CD14-positive monocyte (primary cell): ENCODE results near the gene EOMES. TPM values are rescaled to one million over a fixed set of nuclear protein-coding genes. Genes with fewer than 3 reads are reported as not detected.

Experiments used
- DNase-seq, 3 donors: peaks; one replicate each; pipeline ENCODE4 v3.0.0-alpha.2; 2011 to 2022
- H2AFZ ChIP-seq: 2 replicates; pipeline ENCODE4 v1.6.0; 2012; ENCODE audit warnings: mild to moderate bottlenecking, low read depth, low read length, inconsistent platforms; ENCODE audit not compliant: insufficient read depth, poor library complexity, severe bottlenecking
- H3K27ac ChIP-seq, 2 donors: 1 replicate in 1 of 2; 2 replicates in 1 of 2; pipeline ENCODE4 v1.5.1; 2012 to 2013; ENCODE audit warnings: low read length in 2 of 2, control low read depth in 1 of 2, inconsistent platforms in 1 of 2, low read depth in 1 of 2, mild to moderate bottlenecking in 1 of 2
- H3K27me3 ChIP-seq, 2 donors: one replicate each; pipeline versions ENCODE4 v1.6.0 to v1.6.1; 2011 to 2013; ENCODE audit warnings: low read length in 2 of 2; ENCODE audit not compliant: control insufficient read depth in 2 of 2, insufficient read depth in 2 of 2
- H3K36me3 ChIP-seq, 2 donors: replicated peaks in 1 of 2; 1 replicate in 1 of 2; 2 replicates in 1 of 2; pipeline versions ENCODE4 v1.5.1 to v1.6.1; 2012 to 2013; ENCODE audit warnings: low read length in 2 of 2, control low read depth in 1 of 2, inconsistent platforms in 1 of 2, mild to moderate bottlenecking in 1 of 2; ENCODE audit not compliant: insufficient read depth in 2 of 2, control insufficient read depth in 1 of 2
- H3K4me1 ChIP-seq, 2 donors: 1 replicate in 1 of 2; 2 replicates in 1 of 2; pipeline versions ENCODE4 v1.5.1 to v1.6.1; 2012 to 2013; ENCODE audit warnings: low read length in 2 of 2, control low read depth in 1 of 2, inconsistent platforms in 1 of 2, mild to moderate bottlenecking in 1 of 2, moderate library complexity in 1 of 2; ENCODE audit not compliant: insufficient read depth in 2 of 2, control insufficient read depth in 1 of 2
- H3K4me2 ChIP-seq: replicated peaks from 2 replicates; pipeline ENCODE3; 2012; ENCODE audit warnings: low read length, moderate library complexity, mild to moderate bottlenecking; ENCODE audit not compliant: poor library complexity, severe bottlenecking; ENCODE audit errors: extremely low read depth
- H3K4me3 ChIP-seq, 3 experiments: fragments of 200-600 bp in 1 of 3; sonication (generic) in 1 of 3; replicated peaks in 1 of 3; 1 replicate in 2 of 3; 2 replicates in 1 of 3; pipeline ENCODE4 v1.5.1; 2011 to 2013; ENCODE audit warnings: low read length in 3 of 3, mild to moderate bottlenecking in 3 of 3, control low read depth in 2 of 3, low read depth in 2 of 3, inconsistent platforms in 1 of 3, moderate library complexity in 1 of 3
- H3K79me2 ChIP-seq: 2 replicates; pipeline ENCODE4 v1.6.0; 2012; ENCODE audit warnings: mild to moderate bottlenecking, control low read depth, inconsistent platforms, low read length, moderate library complexity; ENCODE audit not compliant: insufficient read depth
- H3K9ac ChIP-seq: 2 replicates; pipeline ENCODE4 v1.6.0; 2017; ENCODE audit warnings: low read length, mild to moderate bottlenecking; ENCODE audit not compliant: insufficient read depth, poor library complexity, severe bottlenecking
- H3K9me3 ChIP-seq, 2 donors: replicated peaks in 1 of 2; 1 replicate in 1 of 2; 2 replicates in 1 of 2; pipeline versions ENCODE4 v1.5.1 to v1.6.1; 2012 to 2013; ENCODE audit warnings: low read length in 2 of 2, control low read depth in 1 of 2; ENCODE audit not compliant: control insufficient read depth in 1 of 2, insufficient read depth in 1 of 2
- H4K20me1 ChIP-seq: 2 replicates; pipeline ENCODE4 v1.6.0; 2012; ENCODE audit warnings: mild to moderate bottlenecking, low read length, control low read depth, moderate library complexity; ENCODE audit not compliant: insufficient read depth
- H3K27ac Mint-ChIP-seq, 7 donors: one replicate each; pipeline ENCODE4 v1.8.0; 2020; ENCODE audit warnings: mild to moderate bottlenecking in 7 of 7, mixed read lengths in 7 of 7, moderate library complexity in 6 of 7, inconsistent platforms in 2 of 7
- H3K27me3 Mint-ChIP-seq, 3 donors: one replicate each; pipeline ENCODE4 v1.8.0; 2021 to 2022; ENCODE audit warnings: low read depth in 3 of 3, mild to moderate bottlenecking in 3 of 3, mixed read lengths in 3 of 3, moderate library complexity in 3 of 3, inconsistent platforms in 1 of 3
- H3K36me3 Mint-ChIP-seq, 2 donors: one replicate each; pipeline ENCODE4 v1.8.0; 2020; ENCODE audit warnings: mixed read lengths in 2 of 2, inconsistent platforms in 1 of 2, mild to moderate bottlenecking in 1 of 2
- H3K4me1 Mint-ChIP-seq: one replicate; pipeline ENCODE4 v1.8.0; 2020; ENCODE audit warnings: mild to moderate bottlenecking, mixed read lengths
- H3K4me3 Mint-ChIP-seq, 2 donors: one replicate each; pipeline ENCODE4 v1.8.0; 2020; ENCODE audit warnings: mild to moderate bottlenecking in 2 of 2, mixed read lengths in 2 of 2, moderate library complexity in 1 of 2
- H3K9me3 Mint-ChIP-seq, 7 donors: one replicate each; pipeline ENCODE4 v1.8.0; 2020 to 2022; ENCODE audit warnings: mixed read lengths in 7 of 7, mild to moderate bottlenecking in 6 of 7, moderate library complexity in 6 of 7, inconsistent platforms in 2 of 7
- WGBS: methylation state at CpG from one replicate; pipeline ENCODE4 v1.1.5; 2013; ENCODE audit warnings: missing lambda C conversion rate; ENCODE audit not compliant: insufficient coverage; 5-methylcytosine and 5-hydroxymethylcytosine counted together
- intact Hi-C, 2 donors: fragments of 100-400 bp; cut with micrococcal nuclease; formaldehyde crosslinking; loops; one replicate each; pipeline versions ENCODE4 v1.15.0 to v1.15.1; 2023
- polyA plus RNA-seq, 3 donors: library from polyadenylated mRNA; depleted of rRNA in 1 of 3; unstranded in 2 of 3; stranded (reverse) in 1 of 3; fragments of 300-500 nt in 2 of 3; fragments of >200 nt in 1 of 3; fragmentation: Illumina TruSeq in 2 of 3; gene quantifications; 1 replicate in 2 of 3; 2 replicates in 1 of 3; pipeline ENCODE4 v1.2.3, GENCODE V29; 2012 to 2021
- TF ChIP-seq, protein P1 (sequence below): fragments of 200-600 bp; IDR thresholded peaks from one replicate; pipeline ENCODE4 v1.8.0; 2022; ENCODE audit warnings: antibody characterized with exemption, mild to moderate bottlenecking

EOMES gene
- polyA plus RNA-seq, 3 donors, result 0.09 to 0.21 TPM; not detected in 1

DNA sequence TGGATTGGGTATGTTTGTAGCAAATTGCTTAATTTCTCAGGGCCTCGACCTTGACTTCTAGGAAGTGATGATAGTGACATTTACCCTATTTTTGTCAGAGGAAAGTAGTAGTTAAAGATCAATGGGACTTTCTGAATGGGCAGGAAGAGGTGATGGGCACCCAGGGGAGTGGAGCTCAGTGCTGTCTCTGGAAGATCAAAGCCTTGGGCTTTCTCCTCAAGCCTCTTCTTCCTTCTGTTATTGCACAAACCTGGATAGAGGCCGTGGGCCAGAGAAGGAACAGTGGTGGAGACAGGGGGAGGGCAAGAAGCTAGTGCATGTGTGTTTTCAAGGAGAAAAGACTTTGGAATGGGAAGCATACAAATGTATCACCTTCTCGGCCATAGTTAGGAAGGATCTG lies 44.9 kb upstream of the EOMES start:
- Histone ChIP-seq H3K79me2 (no peaks in the 10 kb centered on the region), H3K4me1 (no peaks in the 10 kb centered on the region), H3K27me3 (no peaks in the 10 kb centered on the region), H4K20me1 (no peaks in the 10 kb centered on the region), H2AFZ (no peak overlapping the region), H3K4me2 (no peak overlapping the region), H3K36me3 (no peaks in the 10 kb centered on the region), H3K9me3 (no peaks in the 10 kb centered on the region), H3K9ac (no peak overlapping the region), H3K27ac (no peak overlapping the region), H3K4me3 (no peak overlapping the region)
- Mint-ChIP-seq H3K36me3 (no peaks in the 10 kb centered on the region), H3K4me3 (no peak overlapping the region), H3K27me3 (peaks cover 3 to 9% (median 4%) of the 10 kb centered on the region in 3 donors), H3K9me3 (peaks cover 0 to 2% (median 0%) of the 10 kb centered on the region in 7 donors), H3K27ac (no peak overlapping the region), H3K4me1 (no peaks in the 10 kb centered on the region)
- 67% methylated on average over 1 of the region's 3 CpGs for WGBS
- intact Hi-C loops, result no loop called here
- TF ChIP-seq, protein P1, sequence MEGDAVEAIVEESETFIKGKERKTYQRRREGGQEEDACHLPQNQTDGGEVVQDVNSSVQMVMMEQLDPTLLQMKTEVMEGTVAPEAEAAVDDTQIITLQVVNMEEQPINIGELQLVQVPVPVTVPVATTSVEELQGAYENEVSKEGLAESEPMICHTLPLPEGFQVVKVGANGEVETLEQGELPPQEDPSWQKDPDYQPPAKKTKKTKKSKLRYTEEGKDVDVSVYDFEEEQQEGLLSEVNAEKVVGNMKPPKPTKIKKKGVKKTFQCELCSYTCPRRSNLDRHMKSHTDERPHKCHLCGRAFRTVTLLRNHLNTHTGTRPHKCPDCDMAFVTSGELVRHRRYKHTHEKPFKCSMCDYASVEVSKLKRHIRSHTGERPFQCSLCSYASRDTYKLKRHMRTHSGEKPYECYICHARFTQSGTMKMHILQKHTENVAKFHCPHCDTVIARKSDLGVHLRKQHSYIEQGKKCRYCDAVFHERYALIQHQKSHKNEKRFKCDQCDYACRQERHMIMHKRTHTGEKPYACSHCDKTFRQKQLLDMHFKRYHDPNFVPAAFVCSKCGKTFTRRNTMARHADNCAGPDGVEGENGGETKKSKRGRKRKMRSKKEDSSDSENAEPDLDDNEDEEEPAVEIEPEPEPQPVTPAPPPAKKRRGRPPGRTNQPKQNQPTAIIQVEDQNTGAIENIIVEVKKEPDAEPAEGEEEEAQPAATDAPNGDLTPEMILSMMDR, result no peak
- no peak for DNase-seq

DNA sequence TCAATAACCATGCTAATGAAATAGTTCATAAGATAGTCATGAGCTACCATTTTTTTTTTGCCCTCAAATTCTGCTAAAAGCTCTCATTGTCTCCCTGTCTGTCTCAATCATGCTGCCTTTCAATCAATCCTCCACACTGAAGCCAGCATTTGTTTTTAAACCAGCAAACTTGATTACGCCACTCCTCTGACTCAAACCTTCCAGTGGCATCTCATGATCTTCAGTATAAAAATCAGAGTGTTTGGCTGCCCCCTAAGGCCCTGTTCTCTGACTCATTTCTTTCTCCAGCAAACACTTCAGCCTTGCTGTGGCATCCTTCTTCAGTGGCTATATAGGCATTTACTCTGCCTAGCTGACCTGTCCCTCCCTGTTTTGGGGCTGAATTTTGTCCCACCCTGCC lies 36.0 kb upstream of the EOMES start:
- intact Hi-C loops, result no loop called here
- Mint-ChIP-seq H3K36me3 (no peaks in the 10 kb centered on the region), H3K9me3 (peaks cover 0 to 3% (median 0%) of the 10 kb centered on the region in 7 donors), H3K4me3 (no peak overlapping the region), H3K27ac (no peak overlapping the region), H3K4me1 (no peaks in the 10 kb centered on the region), H3K27me3 (peaks cover 4 to 5% (median 5%) of the 10 kb centered on the region in 3 donors)
- Histone ChIP-seq H3K4me1 (no peaks in the 10 kb centered on the region), H3K79me2 (no peaks in the 10 kb centered on the region), H3K9ac (no peak overlapping the region), H3K4me2 (no peak overlapping the region), H3K36me3 (no peaks in the 10 kb centered on the region), H3K27me3 (no peaks in the 10 kb centered on the region), H2AFZ (no peak overlapping the region), H3K27ac (no peak overlapping the region), H3K4me3 (no peak overlapping the region), H4K20me1 (no peaks in the 10 kb centered on the region), H3K9me3 (no peaks in the 10 kb centered on the region)
- TF ChIP-seq, protein P1, result no peak
- WGBS, result 88% methylated on average over 1 of the region's 1 CpG
- no peak for DNase-seq
